Measurements from ENCODE around the gene DIP2A.

The DIP2A gene

DNA sequence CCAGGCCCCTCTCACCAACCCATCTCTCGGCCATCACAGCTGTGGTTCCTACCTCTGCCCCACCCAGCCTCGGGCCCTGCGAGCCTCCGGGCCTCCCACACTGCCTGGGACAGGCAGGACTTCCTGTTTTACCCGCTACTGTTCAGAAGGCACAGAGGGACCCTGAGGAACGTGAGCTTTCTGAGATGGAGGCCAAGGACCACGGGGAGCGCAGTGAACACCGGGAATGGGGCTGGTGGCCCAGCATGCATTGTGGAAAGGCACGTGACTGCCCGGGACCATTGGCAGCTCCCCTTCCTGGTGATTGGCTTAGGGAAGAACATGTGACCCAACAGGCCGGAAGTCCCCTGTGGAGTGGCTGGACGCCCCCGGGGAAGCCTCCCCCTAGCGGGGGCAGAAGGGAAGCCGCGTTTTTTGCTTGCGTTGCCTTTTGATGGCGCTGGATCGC, 139.2 kb downstream of the DIP2A start:
- Mint-ChIP-seq H3K4me1 (ENCODE audit: low read depth) (peaks cover 10% of the 10 kb centered on the region), H3K4me3 (no peak overlapping the region), H3K36me3 (ENCODE audit: low read depth) (peaks cover 2% of the 10 kb centered on the region), H3K9me3 (peaks cover 8% of the 10 kb centered on the region), H3K27ac (no peak overlapping the region), H3K27me3 (ENCODE audit: low read depth) (no peaks in the 10 kb centered on the region)

DNA sequence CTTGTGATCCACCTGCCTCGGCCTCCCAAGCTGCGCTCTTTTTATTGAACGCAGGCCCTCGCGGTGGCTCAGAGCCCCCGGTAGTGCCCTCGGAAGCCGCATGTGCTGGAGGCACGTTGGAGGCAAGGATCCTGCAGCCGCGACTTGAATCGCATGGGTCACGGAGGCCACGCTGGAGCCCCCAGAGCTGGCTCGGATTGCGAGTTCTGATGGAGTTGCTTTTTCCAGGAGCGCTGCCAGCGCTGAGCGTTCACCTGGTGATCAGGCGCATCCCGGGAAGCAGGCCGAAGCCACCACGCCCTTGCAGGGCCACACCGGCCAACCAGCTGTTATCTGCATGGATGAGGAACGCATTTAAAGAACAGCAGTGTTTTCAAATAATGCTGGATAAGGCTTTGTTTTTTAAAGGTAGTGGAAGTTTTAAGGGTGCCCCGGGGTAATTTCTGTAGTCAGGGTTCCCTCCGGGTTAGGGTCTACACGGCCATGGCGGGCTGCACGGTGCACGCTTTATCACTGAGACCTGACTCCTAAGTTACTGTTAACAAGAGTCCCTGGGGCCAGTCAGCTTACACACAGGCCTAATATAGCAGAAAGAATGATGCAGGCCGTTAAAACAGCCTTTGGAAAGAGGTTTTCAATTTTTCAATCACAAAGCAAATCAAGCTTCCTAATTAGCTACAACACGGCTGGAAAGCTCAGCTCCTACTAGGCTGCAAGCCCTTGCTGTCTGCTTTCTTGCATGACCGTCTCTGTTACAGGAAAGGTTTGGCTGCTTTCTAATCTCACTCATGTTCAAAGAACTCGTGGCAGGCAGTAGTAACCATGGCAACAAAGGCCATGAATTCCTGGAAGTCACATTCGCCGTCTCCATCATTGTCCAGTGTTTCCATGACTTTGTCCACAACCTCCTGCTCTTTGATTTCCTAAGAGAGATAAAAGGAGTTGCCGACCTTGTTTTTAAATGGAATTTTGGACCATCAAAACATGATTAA, 140.2 kb downstream of the DIP2A start:
- Mint-ChIP-seq H3K27ac (no peak overlapping the region), H3K4me3 (no peak overlapping the region), H3K9me3 (peaks cover under 1% of the 10 kb centered on the region), H3K27me3 (ENCODE audit: low read depth) (no peaks in the 10 kb centered on the region), H3K36me3 (ENCODE audit: low read depth) (no peaks in the 10 kb centered on the region), H3K4me1 (ENCODE audit: low read depth) (peaks cover 10% of the 10 kb centered on the region)

DNA sequence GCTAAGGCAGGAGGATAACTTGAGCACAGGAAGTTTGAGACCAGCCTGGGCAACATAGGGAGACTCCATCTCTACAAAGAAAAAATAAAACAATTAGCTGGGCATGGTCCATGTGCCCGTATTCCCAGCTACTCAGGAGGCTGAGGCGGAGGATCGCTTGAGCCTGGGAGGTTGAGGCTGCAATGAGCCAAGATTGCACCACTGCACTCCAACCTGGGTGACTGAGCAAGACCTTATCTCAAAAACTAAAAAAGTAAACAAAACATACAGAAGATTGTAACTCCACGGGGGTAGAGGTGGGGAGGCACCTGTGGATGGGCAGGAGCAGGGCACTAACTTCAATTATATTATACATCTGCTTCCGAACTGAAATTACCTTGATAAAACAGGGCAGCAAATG, 141.6 kb downstream of the DIP2A start:
- Mint-ChIP-seq H3K36me3 (ENCODE audit: low read depth) (no peaks in the 10 kb centered on the region), H3K9me3 (no peaks in the 10 kb centered on the region), H3K4me1 (ENCODE audit: low read depth) (peaks cover 16% of the 10 kb centered on the region), H3K4me3 (no peak overlapping the region), H3K27ac (no peak overlapping the region), H3K27me3 (ENCODE audit: low read depth) (no peaks in the 10 kb centered on the region)

DNA sequence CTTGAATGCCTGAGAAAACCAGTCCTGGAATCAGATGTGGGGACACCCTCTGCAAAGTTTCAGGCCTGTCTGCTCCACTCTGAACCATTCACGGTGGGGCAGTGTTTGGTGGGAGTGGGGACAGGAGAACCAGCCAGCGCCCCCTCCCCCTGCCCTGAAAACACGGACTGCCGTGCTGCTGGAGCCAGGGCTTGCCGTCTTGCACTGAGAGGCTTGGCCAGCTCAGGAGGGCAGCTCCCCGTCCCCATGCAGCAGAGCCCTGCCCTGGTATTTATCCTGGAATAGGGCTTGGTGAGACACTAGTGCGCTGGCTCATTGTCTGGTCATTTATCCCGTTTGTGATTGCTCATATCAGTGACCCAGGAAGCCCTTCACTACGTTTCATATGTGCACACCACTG, 142.3 kb downstream of the DIP2A start:
- Mint-ChIP-seq H3K36me3 (ENCODE audit: low read depth) (no peaks in the 10 kb centered on the region), H3K9me3 (no peaks in the 10 kb centered on the region), H3K27me3 (ENCODE audit: low read depth) (no peaks in the 10 kb centered on the region), H3K27ac (no peak overlapping the region), H3K4me1 (ENCODE audit: low read depth) (peaks cover 23% of the 10 kb centered on the region), H3K4me3 (no peak overlapping the region)

DNA sequence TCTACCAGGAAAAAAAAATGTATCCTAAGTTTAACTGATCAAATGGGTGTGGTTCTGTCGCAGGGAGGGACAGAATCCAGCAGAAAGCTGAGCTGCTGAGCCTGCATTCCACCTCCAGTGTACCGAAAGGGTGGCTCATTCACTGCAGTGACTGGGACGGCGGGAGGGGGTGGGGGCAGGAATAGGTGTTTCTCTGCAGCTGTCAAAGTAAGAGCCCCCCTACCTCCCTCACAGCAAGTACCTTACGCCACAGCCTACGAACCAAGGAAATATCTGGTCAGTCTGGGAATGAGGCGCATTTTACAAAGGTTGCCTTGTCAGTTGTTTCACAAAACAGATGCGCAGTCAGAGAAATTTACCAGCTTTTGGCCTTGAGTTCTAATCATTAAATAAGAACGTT, 144.5 kb downstream of the DIP2A start:
- H3K27ac Mint-ChIP-seq = no peak overlapping the region
- no peaks in the 10 kb centered on the region for H3K36me3 Mint-ChIP-seq (ENCODE audit: low read depth)
- no peaks in the 10 kb centered on the region for H3K9me3 Mint-ChIP-seq
- no peaks in the 10 kb centered on the region for H3K27me3 Mint-ChIP-seq (ENCODE audit: low read depth)
- no peak overlapping the region for H3K4me3 Mint-ChIP-seq
- peaks cover 31% of the 10 kb centered on the region for H3K4me1 Mint-ChIP-seq (ENCODE audit: low read depth)

GRCh38 chr21:46604329-46604974, 145.8 kb downstream of the DIP2A start:
- Mint-ChIP-seq H3K27ac (no peak overlapping the region), H3K4me1 (ENCODE audit: low read depth) (peaks cover 25% of the 10 kb centered on the region), H3K4me3 (no peak overlapping the region)

GRCh38 chr21:46604975-46605766, 146.5 kb downstream of the DIP2A start, which contains the start of gene S100B:
Gene S100B (minus strand): TSS chr21:46605082. CDS start chr21:46602415, 2,667 bp downstream.
- Mint-ChIP-seq H3K27ac (peak within 1 kb of the TSS; percentile 67), H3K27me3 (ENCODE audit: low read depth) (no peaks in the 10 kb centered on the region), H3K9me3 (no peaks in the 10 kb centered on the region), H3K36me3 (ENCODE audit: low read depth) (no peaks in the 10 kb centered on the region), H3K4me1 (ENCODE audit: low read depth) (peaks cover 25% of the 10 kb centered on the region), H3K4me3 (no peak within 1 kb of the TSS)

More at GRCh38 chr21:46604329-46604974, 145.8 kb downstream of the DIP2A start:
- no peaks in the 10 kb centered on the region for H3K36me3 Mint-ChIP-seq (ENCODE audit: low read depth)
- H3K9me3 Mint-ChIP-seq = no peaks in the 10 kb centered on the region
- H3K27me3 Mint-ChIP-seq (ENCODE audit: low read depth) = no peaks in the 10 kb centered on the region

DNA sequence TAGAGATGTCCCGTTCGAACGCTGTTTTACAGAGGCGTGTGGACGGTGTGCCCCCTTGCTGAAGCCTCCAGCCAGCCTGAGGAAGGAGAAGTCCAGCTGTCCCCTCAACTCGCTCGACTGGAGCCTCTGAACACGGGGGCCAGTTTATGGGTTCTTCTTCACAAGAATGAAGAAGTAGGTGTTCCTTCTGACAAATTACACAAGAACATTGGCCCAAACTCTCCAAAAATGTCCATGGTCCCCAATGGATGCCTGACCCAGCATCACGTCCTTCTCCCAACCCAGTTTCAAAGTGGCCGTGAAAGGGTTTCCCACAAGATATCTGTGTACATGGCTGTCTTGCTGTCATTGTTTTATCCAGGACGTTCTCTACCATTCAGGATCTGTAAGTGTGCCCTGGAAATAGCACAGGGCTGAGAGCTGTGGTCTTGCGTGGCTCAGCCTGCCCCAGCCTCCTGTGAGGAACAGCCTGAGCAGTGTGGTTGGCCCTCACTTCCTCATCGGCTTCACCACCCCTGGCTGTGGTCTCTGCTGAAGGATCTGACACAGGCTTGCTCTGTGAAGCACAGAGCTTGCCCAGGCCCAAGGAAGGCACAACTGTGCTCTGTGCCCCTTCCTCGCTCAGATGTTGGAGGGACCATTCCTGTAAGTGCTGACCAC, 147.2 kb downstream of the DIP2A start:
- H3K27ac Mint-ChIP-seq = peak overlapping the region; percentile 67
- peaks cover 25% of the 10 kb centered on the region for H3K4me1 Mint-ChIP-seq (ENCODE audit: low read depth)
- no peaks in the 10 kb centered on the region for H3K9me3 Mint-ChIP-seq
- no peaks in the 10 kb centered on the region for H3K27me3 Mint-ChIP-seq (ENCODE audit: low read depth)
- no peak overlapping the region for H3K4me3 Mint-ChIP-seq
- no peaks in the 10 kb centered on the region for H3K36me3 Mint-ChIP-seq (ENCODE audit: low read depth)

GRCh38 chr21:46606427-46606813, 147.7 kb downstream of the DIP2A start:
- Mint-ChIP-seq H3K4me1 (ENCODE audit: low read depth) (peaks cover 25% of the 10 kb centered on the region), H3K36me3 (ENCODE audit: low read depth) (no peaks in the 10 kb centered on the region), H3K27me3 (ENCODE audit: low read depth) (no peaks in the 10 kb centered on the region), H3K4me3 (no peak overlapping the region), H3K27ac (peak overlapping the region; percentile 67), H3K9me3 (no peaks in the 10 kb centered on the region)

- Mint-ChIP-seq H3K9me3 (no peaks in the 10 kb centered on the region), H3K4me3 (no peak overlapping the region), H3K36me3 (ENCODE audit: low read depth) (no peaks in the 10 kb centered on the region), H3K27me3 (ENCODE audit: low read depth) (no peaks in the 10 kb centered on the region), H3K4me1 (ENCODE audit: low read depth) (peaks cover 21% of the 10 kb centered on the region), H3K27ac (no peak overlapping the region)
Observed at GRCh38 chr21:46607636-46608035, 148.9 kb downstream of the DIP2A start.

DNA sequence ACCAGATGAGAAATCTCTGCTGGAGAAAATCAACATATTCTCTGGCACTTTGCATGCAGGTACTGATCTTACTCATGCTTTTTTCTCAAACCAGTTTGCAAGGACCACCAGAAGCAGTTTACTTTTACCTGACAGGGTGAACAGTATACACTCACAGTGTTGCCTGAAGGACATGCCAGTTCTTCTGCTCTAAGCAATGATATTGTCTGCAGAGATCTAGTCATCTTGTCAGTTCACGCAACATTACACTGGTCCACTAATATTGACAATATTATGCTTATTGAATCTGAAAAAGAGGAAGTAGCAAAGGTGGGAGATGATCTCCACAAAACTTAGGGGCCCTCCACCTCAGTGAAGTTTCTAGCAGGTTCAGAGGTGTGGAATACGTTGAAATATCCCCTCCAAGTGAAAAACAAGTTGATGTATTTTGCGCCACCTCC, 150.0 kb downstream of the DIP2A start:
- H3K4me3 Mint-ChIP-seq = no peak overlapping the region
- H3K4me1 Mint-ChIP-seq (ENCODE audit: low read depth) = peaks cover 21% of the 10 kb centered on the region
- H3K27me3 Mint-ChIP-seq (ENCODE audit: low read depth) = peaks cover 3% of the 10 kb centered on the region
- no peak overlapping the region for H3K27ac Mint-ChIP-seq
- no peaks in the 10 kb centered on the region for H3K9me3 Mint-ChIP-seq
- H3K36me3 Mint-ChIP-seq (ENCODE audit: low read depth) = no peaks in the 10 kb centered on the region

DNA sequence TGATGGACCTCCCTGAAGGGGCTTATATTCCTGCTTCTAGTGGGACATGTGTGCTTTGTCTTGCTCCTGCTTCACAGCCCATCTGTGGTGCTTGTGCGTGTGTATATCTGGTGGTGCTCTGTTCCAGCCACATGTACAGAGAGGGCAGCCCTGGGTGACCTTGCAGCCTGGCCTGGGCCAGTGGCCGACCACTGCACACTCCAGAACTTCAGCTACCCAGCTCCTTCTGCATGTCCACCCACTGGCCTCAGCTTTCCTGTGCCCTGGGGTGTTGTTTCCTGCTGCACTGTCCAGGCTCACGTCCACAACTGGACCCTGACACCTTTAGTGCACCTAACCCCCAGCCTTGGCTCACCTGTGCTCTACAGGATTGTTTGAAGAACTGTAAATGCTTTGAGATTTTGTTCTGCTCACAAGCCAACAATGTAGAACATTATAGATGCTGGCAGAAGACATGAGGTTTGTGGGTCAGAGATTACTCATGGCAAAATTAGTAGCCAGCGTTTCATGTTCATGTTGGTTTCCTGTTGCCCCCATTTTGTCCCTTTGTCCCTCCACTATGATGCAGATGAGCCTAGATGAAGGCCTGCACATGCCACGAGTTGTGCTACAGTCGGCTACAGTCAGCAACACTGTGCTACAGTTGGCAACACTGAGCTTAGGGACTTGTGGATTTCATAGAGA, 151.5 kb downstream of the DIP2A start:
- H3K27ac Mint-ChIP-seq = no peak overlapping the region
- no peaks in the 10 kb centered on the region for H3K9me3 Mint-ChIP-seq
- no peak overlapping the region for H3K4me3 Mint-ChIP-seq
- H3K27me3 Mint-ChIP-seq (ENCODE audit: low read depth) = peaks cover 16% of the 10 kb centered on the region
- H3K36me3 Mint-ChIP-seq (ENCODE audit: low read depth) = no peaks in the 10 kb centered on the region
- peaks cover 16% of the 10 kb centered on the region for H3K4me1 Mint-ChIP-seq (ENCODE audit: low read depth)

- Mint-ChIP-seq H3K27me3 (ENCODE audit: low read depth) (peaks cover 26% of the 10 kb centered on the region), H3K4me3 (no peak overlapping the region), H3K9me3 (no peaks in the 10 kb centered on the region), H3K27ac (no peak overlapping the region), H3K36me3 (ENCODE audit: low read depth) (no peaks in the 10 kb centered on the region), H3K4me1 (ENCODE audit: low read depth) (no peaks in the 10 kb centered on the region)
Observed at GRCh38 chr21:46613391-46613790, 154.7 kb downstream of the DIP2A start.
